SIG-M5 treated with dmso at 0.1 percent for 504 hours (cell line): ENCODE data around the gene TTC16.

ENCODE experiments used
- DNase-seq: peaks from one replicate; lab custom pipeline; 2025; ENCODE audit not compliant: unreplicated experiment; lab: John Stamatoyannopoulos, UW

TTC16 gene

GRCh38 chr9:127767909-127768331 is 52.0 kb downstream of the TTC16 start:
- DNase-seq: no peak

GRCh38 chr9:127768698-127769097 is 52.8 kb downstream of the TTC16 start:
- DNase-seq: no peak

GRCh38 chr9:127769101-127769500 is 53.2 kb downstream of the TTC16 start:
- DNase-seq: no peak

DNA sequence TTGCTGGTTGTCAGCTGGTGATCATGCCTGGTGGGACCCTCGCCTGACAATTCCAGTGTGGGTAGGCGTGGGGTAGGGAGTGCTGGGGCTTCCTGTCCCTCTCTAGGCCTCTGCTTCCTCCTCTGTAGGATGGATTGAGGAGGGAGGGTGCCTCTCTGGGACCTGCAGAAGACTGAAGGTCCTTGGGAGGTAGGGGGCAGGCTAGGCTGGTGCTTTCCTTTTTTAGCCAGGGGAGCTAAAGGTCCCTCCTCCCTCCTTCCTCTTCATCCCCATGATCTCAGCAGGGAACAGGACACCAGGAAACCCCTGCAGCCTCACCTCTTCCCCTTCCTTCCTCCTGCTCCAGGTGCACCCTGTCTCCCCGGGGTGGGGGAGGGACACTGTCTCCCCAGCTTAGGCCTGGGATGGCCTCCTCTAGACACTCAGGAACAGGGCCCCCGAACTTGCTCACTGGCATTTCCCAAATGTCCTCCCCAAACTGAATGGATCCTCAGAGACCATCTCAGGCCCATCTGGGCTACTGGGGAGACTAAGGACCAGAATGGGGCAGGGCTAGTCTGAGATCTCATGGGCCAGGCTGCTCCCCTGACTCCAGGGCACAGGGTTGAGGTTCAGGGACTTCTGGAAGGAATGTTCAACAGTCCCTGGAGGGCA is 54.2 kb downstream of the TTC16 start:
- DNase-seq: no peak

DNA sequence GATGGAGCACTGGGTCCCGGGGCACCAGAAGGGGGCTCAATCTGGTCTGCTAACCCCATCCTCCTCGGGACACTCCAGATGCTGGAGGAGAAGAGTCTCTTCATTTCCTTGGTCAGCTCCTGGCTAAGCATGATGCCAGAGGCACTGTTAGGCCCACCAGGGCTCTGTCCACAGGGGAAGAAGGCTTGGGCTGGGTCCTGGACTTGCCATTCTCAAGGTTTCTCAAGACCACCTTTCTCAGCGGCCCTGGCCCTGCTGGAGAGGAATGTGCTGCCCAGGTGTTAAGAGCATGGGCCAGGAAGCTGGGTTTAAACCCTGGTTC is 54.7 kb downstream of the TTC16 start:
- DNase-seq: no peak

DNA sequence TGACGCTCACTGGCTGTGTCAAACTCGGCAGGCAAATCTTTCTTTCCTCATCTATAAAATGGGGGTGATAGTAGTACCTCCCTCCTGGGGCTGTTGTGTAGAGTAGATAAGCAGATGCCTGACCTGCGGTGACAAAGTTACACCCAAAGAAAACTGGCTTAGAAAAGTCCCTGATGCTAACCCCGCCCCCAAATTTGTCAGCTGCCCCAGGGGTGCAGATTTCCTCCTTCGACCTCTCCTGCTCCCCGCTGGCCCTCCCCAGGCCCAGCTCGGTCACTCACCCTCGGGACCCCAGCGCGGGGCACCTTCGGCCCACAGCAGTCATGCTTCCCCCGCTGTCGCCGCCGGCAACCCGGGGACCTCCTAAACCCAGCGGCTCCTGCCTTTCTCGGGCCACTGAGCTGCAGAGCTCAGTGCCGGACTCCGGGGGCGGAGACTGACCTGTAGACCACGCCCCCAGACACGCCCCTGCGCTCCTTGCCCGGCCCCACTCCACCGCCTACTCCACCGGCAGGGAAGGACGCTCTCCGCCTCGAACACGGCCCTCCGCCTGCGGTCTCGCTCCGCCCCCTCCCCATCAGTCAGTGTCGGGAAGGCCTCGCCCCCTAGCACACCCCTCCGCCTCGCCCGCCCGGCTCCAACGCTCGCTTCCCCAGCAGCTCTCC is 55.2 kb downstream of the TTC16 start:
- DNase-seq: peak; percentile 96

- no peak for DNase-seq
Measured at GRCh38 chr9:127771570-127772189, 55.8 kb downstream of the TTC16 start.

DNA sequence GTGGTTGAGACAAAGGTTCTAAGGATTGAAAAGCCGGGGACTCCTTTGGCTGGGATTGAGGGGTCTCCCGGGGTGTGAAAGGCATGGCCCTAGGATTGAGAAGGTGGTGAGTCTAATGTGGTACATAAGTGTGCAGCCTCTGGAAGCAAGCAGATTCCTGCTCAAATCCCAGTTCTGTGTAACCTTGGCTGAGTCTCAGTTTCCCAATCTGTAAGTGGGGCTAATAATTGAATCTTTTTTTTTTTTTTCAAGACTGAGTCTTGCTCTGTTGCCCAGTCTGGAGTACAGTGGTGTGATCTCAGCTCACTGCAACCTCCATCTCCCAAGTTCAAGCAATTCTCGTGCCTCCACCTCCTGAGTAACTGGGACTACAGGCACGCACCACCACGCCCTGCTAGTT is 56.7 kb downstream of the TTC16 start:
- no peak for DNase-seq

DNA sequence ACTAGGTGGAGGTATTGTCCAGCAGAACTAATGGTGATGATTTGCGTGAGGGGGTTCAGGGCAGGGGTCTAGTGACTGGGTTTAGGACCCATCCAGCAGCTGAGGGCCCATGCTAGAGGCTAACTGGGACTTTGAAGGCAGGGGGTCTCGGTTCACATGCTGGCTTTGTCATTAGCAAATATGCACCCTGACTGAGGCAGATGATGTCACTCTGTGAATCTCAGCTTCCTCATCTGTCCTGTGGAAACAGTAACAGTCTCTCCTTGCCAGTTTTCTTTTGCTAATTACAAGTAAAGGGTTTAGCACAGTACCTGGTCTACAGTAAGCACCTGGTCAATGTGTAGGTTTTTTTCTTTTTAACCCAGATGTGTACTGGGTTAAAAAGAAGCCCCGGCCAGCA is 57.4 kb downstream of the TTC16 start:
- DNase-seq: no peak

DNA sequence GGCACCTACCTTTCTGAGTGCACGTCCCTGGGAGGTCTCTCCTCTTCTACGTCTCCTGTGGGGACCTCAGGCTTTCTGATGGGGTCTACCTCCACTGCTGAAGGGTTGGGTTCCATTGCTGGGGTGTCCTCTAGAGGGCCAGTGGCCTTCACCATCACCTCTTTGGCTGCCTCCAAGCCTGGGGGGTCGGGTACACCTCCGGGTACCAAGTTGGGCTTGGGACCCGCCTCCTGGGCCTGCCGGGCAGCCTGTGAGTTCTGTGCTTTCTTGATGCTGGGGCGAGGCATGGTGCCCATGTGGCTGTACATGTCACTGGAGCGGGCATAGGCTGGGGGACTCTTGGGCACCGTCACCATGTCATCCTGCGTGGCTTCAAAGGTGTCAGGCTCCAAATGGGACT is 58.1 kb downstream of the TTC16 start:
- DNase-seq: no peak

GRCh38 chr9:127776195-127776923 is 60.5 kb downstream of the TTC16 start:
- peak; percentile 79 for DNase-seq

GRCh38 chr9:127776924-127777289 is 61.0 kb downstream of the TTC16 start:
- no peak for DNase-seq

DNA sequence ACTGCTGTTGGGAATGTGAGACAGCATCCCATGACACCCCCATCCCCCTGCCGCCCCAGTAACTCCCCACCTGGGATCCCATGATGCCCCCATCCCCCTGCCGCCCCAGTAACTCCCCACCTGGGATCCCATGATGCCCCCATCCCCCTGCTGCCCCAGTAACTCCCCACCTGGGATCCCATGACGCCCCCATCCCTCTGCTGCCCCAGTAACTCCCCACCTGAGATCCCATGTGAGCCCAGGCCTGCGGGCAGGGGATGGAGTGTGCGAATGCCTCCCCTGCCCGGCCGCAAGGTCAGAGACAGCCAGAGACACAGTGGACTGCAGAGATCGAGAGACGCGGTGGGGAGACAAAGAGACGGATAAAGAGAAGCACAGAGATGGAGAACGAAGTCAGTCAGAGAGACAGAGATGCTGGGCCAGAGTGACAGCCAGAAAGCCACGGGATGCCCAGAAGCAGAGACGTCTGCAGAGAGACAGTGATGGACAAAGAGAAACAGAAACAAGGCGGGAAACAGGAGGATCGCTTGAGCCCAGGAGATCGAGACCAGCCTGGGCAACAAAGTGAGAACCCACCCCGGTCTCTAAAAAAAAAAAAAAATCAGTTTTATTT is 61.6 kb downstream of the TTC16 start:
- no peak for DNase-seq

- DNase-seq: peak; percentile 86
Measured at GRCh38 chr9:127778280-127779135, 62.6 kb downstream of the TTC16 start, which contains the start of gene SH2D3C. Gene SH2D3C, minus strand, starts transcription at chr9:127778666. Its CDS starts 39 bp downstream, at chr9:127778627.

- peak; percentile 62 for DNase-seq
Measured at GRCh38 chr9:127779136-127779981, 63.5 kb downstream of the TTC16 start.

GRCh38 chr9:127780126-127780885 is 64.4 kb downstream of the TTC16 start:
- no peak for DNase-seq

DNA sequence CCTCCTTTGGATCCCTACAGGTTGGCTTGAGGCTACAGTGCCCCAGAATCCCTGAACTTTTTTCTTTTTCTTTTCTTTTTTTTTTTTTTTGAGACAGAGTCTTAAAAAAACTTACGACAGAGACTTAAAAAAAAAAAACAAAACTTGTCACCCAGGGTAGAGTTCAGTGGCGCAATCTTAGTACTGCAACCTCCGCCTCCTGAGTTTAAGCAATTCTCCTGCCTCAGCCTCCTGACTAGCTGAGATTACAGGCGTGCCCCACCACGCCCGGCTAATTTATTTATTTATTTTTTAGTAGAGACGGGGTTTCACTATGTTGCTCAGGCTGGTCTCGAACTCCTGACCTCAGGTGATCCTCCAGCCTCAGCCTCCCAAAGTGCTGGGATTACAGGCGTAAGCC is 65.0 kb downstream of the TTC16 start:
- peak; percentile 88 for DNase-seq
